ENCODE results near the gene RALGPS1.

DNA sequence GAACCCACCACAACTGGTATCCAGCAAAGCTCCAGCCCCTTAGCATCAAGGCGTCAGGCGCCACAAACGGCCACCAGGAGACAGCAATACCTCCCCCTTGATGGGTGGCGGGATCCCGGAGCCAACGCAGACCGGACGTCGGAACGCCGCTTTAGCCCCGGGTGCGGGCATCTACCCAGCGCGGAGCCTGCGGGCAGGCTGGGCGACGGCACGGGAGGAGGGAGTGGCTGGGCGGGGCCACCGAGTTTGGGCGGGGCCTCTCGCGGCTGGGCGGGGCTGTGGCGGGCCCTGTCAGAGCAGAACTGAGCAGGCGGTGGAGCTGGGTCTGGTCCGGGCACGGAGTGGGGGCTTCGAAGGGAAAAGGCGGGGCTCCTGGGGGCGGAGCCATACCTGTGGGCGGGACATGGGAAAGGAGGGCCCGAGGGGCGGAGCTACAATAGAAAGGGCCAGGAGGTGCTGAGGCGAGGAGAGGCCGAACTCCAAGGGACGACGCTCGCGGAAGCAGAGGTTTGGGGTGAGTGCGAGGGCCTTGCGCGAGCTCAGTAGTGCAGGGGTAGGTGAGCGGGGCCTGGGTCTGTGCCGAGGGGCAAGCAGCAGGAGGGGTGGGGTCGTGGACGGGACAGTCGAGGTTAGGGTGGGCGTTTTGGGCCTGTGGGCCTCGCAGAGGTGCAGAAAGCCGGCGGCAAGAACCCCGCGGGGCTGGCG is 309.7 kb downstream of the RALGPS1 start:
- TF ChIP-seq, protein P1, sequence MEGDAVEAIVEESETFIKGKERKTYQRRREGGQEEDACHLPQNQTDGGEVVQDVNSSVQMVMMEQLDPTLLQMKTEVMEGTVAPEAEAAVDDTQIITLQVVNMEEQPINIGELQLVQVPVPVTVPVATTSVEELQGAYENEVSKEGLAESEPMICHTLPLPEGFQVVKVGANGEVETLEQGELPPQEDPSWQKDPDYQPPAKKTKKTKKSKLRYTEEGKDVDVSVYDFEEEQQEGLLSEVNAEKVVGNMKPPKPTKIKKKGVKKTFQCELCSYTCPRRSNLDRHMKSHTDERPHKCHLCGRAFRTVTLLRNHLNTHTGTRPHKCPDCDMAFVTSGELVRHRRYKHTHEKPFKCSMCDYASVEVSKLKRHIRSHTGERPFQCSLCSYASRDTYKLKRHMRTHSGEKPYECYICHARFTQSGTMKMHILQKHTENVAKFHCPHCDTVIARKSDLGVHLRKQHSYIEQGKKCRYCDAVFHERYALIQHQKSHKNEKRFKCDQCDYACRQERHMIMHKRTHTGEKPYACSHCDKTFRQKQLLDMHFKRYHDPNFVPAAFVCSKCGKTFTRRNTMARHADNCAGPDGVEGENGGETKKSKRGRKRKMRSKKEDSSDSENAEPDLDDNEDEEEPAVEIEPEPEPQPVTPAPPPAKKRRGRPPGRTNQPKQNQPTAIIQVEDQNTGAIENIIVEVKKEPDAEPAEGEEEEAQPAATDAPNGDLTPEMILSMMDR (conservative IDR thresholded peaks at IDR 0.05; ENCODE audit: low read length), result no peak
- no peak for TF ChIP-seq EZH2phosphoT487 (IDR thresholded peaks at IDR 0.05; ENCODE audit: borderline replicate concordance, low read depth, low read length)

Measured in OCI-LY7 (cell line).